K562 (cell line): Measurements from ENCODE around the gene LOC101059915.
"Not testable (repeated sequence)": the region's sequence is repeated elsewhere in the genome, so short reads cannot be mapped to it uniquely, and the experiment has no call there.

Source experiments
- ATAC-seq: fragments of 200-7000 bp; cut with Tn5 transposase; 3 replicates; pipeline ENCODE4 v1.9.1; 2020; ENCODE audit warnings: moderate library complexity
- BruUV-seq: library from RNA; stranded (reverse); fragments of 400-500 nt; replicated peaks from 2 replicates; lab custom pipeline; 2021; lab: Mats Ljungman, UMichigan
- CTCF ChIA-PET: fragments of 300-600 bp; formaldehyde crosslinking; extraction: SDS; loops from one replicate; lab custom pipeline; 2021; ENCODE audit warnings: low intra/inter-chr PET ratio; lab: Yijun Ruan, JAX
- POLR2A ChIA-PET: fragments of 300-600, 350-650 bp; sonication (Branson Sonifier 250); formaldehyde crosslinking; extraction: SDS; loops from one replicate; lab custom pipeline; 2021; ENCODE audit warnings: antibody characterized with exemption, inconsistent platforms; lab: Yijun Ruan, JAX
- DNase-seq, 4 experiments: peaks; one replicate each; pipeline versions ENCODE4 v3.0.0 to v3.0.0-alpha.2; 2011 to 2018; ENCODE audit warnings: low spot score in 3 of 4, mixed read lengths in 3 of 4; ENCODE audit errors: extremely low read depth in 1 of 4
- FAIRE-seq: peaks from 2 replicates; lab custom pipeline; 2011; peaks lifted over from hg19 to GRCh38; lab: Jason Lieb, UNC
- H2AFZ ChIP-seq: 2 replicates; pipeline ENCODE4 v1.6.0; 2011; ENCODE audit warnings: low read depth, low read length, control low read depth, inconsistent platforms
- H3K27ac ChIP-seq: fragments of 200-600 bp; 3 replicates; pipeline ENCODE4 v1.8.0; 2011; ENCODE audit warnings: low read depth, mild to moderate bottlenecking, control low read depth, inconsistent platforms, low read length, moderate library complexity, mixed read lengths; ENCODE audit errors: extremely low read depth
- H3K27me3 ChIP-seq, 2 experiments: fragments of 300-600 bp in 1 of 2; 2 replicates in 1 of 2; 3 replicates in 1 of 2; pipeline versions ENCODE4 v1.6.0 to v1.8.0; 2011; ENCODE audit warnings: inconsistent platforms in 2 of 2, low read length in 2 of 2, mild to moderate bottlenecking in 1 of 2, mixed read lengths in 1 of 2, moderate library complexity in 1 of 2; ENCODE audit not compliant: control insufficient read depth in 2 of 2, insufficient read depth in 2 of 2
- H3K36me3 ChIP-seq: fragments of 300-600 bp; 3 replicates; pipeline ENCODE4 v1.8.0; 2011; ENCODE audit warnings: mild to moderate bottlenecking, low read length, inconsistent platforms; ENCODE audit not compliant: control insufficient read depth, insufficient read depth
- H3K4me1 ChIP-seq, 2 experiments: fragments of 200-600 bp in 1 of 2; replicated peaks in 1 of 2; 2 replicates in 1 of 2; 3 replicates in 1 of 2; pipeline versions ENCODE4 v1.5.1 to v1.8.0; 2011; ENCODE audit warnings: inconsistent platforms in 2 of 2, low read length in 2 of 2, mild to moderate bottlenecking in 1 of 2, mixed read lengths in 1 of 2, moderate library complexity in 1 of 2; ENCODE audit not compliant: control insufficient read depth in 2 of 2, insufficient read depth in 2 of 2
- H3K4me2 ChIP-seq: 2 replicates; pipeline ENCODE4 v1.6.1; 2011; ENCODE audit warnings: low read length, control low read depth, inconsistent platforms, mixed read lengths; ENCODE audit not compliant: insufficient read depth
- H3K4me3 ChIP-seq: fragments of 200-600 bp; sonication (generic), shearing (Covaris generic); 2 replicates; pipeline ENCODE4 v1.5.1; 2016; ENCODE audit warnings: control low read depth, inconsistent platforms
- H3K79me2 ChIP-seq: fragments of 200-600 bp; 3 replicates; pipeline ENCODE4 v1.8.0; 2011; ENCODE audit warnings: low read length, inconsistent platforms; ENCODE audit not compliant: control insufficient read depth, insufficient read depth
- H3K9ac ChIP-seq, 2 experiments: 2 replicates each; pipeline versions ENCODE4 v1.6.0 to v1.6.1; 2011; ENCODE audit warnings: low read depth in 2 of 2, low read length in 2 of 2, control low read depth in 1 of 2, inconsistent platforms in 1 of 2, mild to moderate bottlenecking in 1 of 2, mixed read lengths in 1 of 2; ENCODE audit not compliant: insufficient read depth in 1 of 2
- H3K9me1 ChIP-seq: one replicate; pipeline ENCODE4 v1.6.0; 2011; ENCODE audit warnings: inconsistent platforms, mild to moderate bottlenecking, low read length, moderate library complexity; ENCODE audit not compliant: control insufficient read depth, insufficient read depth
- H3K9me3 ChIP-seq: replicated peaks from 2 replicates; pipeline ENCODE4 v1.5.1; 2011; ENCODE audit warnings: low read depth, low read length, inconsistent platforms; ENCODE audit not compliant: control insufficient read depth, insufficient read depth
- H4K20me1 ChIP-seq: replicated peaks from 2 replicates; pipeline ENCODE4 v1.6.1; 2011; ENCODE audit warnings: low read length, inconsistent platforms, mixed read lengths; ENCODE audit not compliant: control insufficient read depth, insufficient read depth
- CTCF ChIP-seq, 3 experiments: IDR thresholded peaks in 2 of 3; conservative IDR thresholded peaks in 1 of 3; 2 replicates each; pipeline ENCODE4 v1.5.1; 2011 to 2012; ENCODE audit warnings: low read length in 3 of 3, mild to moderate bottlenecking in 3 of 3, control low read depth in 2 of 3, improper control_type of control experiment in 1 of 3, inconsistent platforms in 1 of 3, low read depth in 1 of 3, mixed read lengths in 1 of 3, moderate library complexity in 1 of 3; ENCODE audit not compliant: insufficient read depth in 2 of 3
- RAD21 ChIP-seq, 2 experiments: fragments of 250-450 bp in 1 of 2; fragments of 450-650 bp in 1 of 2; sonication (Bioruptor Pico) in 1 of 2; formaldehyde crosslinking in 1 of 2; IDR thresholded peaks in 1 of 2; conservative IDR thresholded peaks in 1 of 2; 2 replicates each; pipeline versions ENCODE4 v1.4.0 to v1.8.0; 2020 to 2022; ENCODE audit warnings: mild to moderate bottlenecking in 2 of 2, moderate library complexity in 1 of 2
- REST ChIP-seq, 2 experiments: fragments of 450-650 bp; formaldehyde crosslinking in 1 of 2; IDR thresholded peaks; 2 replicates each; pipeline versions ENCODE4 v1.4.0 to v1.6.1; 2014 to 2020; ENCODE audit warnings: mild to moderate bottlenecking in 2 of 2, borderline replicate concordance in 1 of 2, low read depth in 1 of 2
- SMC3 ChIP-seq: conservative IDR thresholded peaks from 2 replicates; pipeline ENCODE4 v1.6.1; 2011; ENCODE audit warnings: low read depth, low read length, improper control_type of control experiment; ENCODE audit not compliant: insufficient read depth
- STAG1 ChIP-seq: sonication (generic); formaldehyde crosslinking; IDR thresholded peaks from 2 replicates; pipeline ENCODE4 v1.5.0; 2020; ENCODE audit warnings: missing genetic modification reagents, borderline replicate concordance
- WGBS: fragments of 100-300 bp; shearing (Covaris generic); methylation state at CpG from one replicate; pipeline ENCODE4 v1.1.6; 2016; ENCODE audit warnings: low coverage, mixed read lengths; ENCODE audit not compliant: insufficient coverage; ENCODE audit errors: missing lambda C conversion rate; 5-methylcytosine and 5-hydroxymethylcytosine counted together
- in situ Hi-C: fragments of 300-500 bp; cut with MboI; formaldehyde crosslinking; loops from 4 replicates; pipeline ENCODE4 v1.15.0; 2018; ENCODE audit warnings: inconsistent platforms, mixed read lengths
- intact Hi-C: fragments of 100-400 bp; cut with micrococcal nuclease; formaldehyde crosslinking; loops from 2 replicates; pipeline ENCODE4 v1.14.2; 2022

LOC101059915 gene

GRCh38 chrX:71669947-71670346, 2.6 kb downstream of the LOC101059915 start:
- H3K79me2 ChIP-seq; BruUV-seq; H3K9ac ChIP-seq; H3K9me3 ChIP-seq; H3K27ac ChIP-seq; H2AFZ ChIP-seq; H3K4me2 ChIP-seq; H3K4me3 ChIP-seq; CTCF ChIA-PET; H4K20me1 ChIP-seq; H3K9me1 ChIP-seq; TF ChIP-seq REST (CRISPR knock-in tag; IDR thresholded peaks at IDR 0.05; ENCODE audit: low read depth): not testable (repeated sequence)
- Histone ChIP-seq H3K27me3 (peaks cover 0 to 29% of the 10 kb centered on the region in 2 experiments; a peak in 3 of 5 replicates), H3K4me1 (peaks cover 0 to 16% of the 10 kb centered on the region in 2 experiments; a peak in 3 of 5 replicates)
- in situ Hi-C loops (loop anchor here (10.0 to 25.0 kb wide), 2 partner anchors 125 to 192 kb away; no protein-coding TSS in a partner anchor), intact Hi-C loops (loop anchor here (1.0 kb wide), 1 partner anchor 189 kb away; no protein-coding TSS in a partner anchor)
- peak; percentile 92 for ATAC-seq
- FAIRE-seq = peak; percentile 83
- DNase-seq = peak; percentile 27 to 43 (median 40)
- TF ChIP-seq STAG1 (CRISPR knock-in tag) = peak; percentile 79; the same call in 1 of the 2 replicates
- peak; percentile 58 to 81 for TF ChIP-seq RAD21 (CRISPR knock-in tag; conservative IDR thresholded peaks at IDR 0.05 in 1 of 2, IDR thresholded peaks at IDR 0.05 in 1 of 2)
- TF ChIP-seq CTCF (IDR thresholded peaks at IDR 0.05 in 2 of 3, conservative IDR thresholded peaks at IDR 0.05 in 1 of 3; ENCODE audit: insufficient read depth in 2 of 3, low read depth in 1 of 3, low read length in 3 of 3) = peak; percentile 54 to 55 (median 54); a peak in 5 of 6 replicates
- peak; percentile 50 for TF ChIP-seq SMC3
- peak; percentile 66; the same call in 1 of the 2 replicates for TF ChIP-seq REST (IDR thresholded peaks at IDR 0.05; ENCODE audit: borderline replicate concordance)
- TF ChIP-seq, all 486 proteins: peak for 5; not testable (repeated sequence) for 481
- WGBS = 21% methylated on average over 4 of the region's 10 CpGs
- POLR2A ChIA-PET = interaction anchor here (1.2 kb wide), 1 partner anchor 9 kb away, joined by 3 read pairs; no protein-coding TSS in a partner anchor
- not testable (repeated sequence) for H3K36me3 ChIP-seq
